IPS-18a (cell line): ENCODE results near the gene COL4A2.

Experiments
- H3K27ac ChIP-seq: one replicate; pipeline ENCODE4 v1.5.1; 2013; ENCODE audit warnings: low read length
- H3K27me3 ChIP-seq: one replicate; pipeline ENCODE4 v1.6.1; 2013; ENCODE audit warnings: mild to moderate bottlenecking, low read length; ENCODE audit not compliant: control insufficient read depth, insufficient read depth
- H3K36me3 ChIP-seq: one replicate; pipeline ENCODE4 v1.6.1; 2013; ENCODE audit warnings: low read depth, low read length; ENCODE audit not compliant: control insufficient read depth
- H3K4me1 ChIP-seq: one replicate; pipeline ENCODE4 v1.6.1; 2013; ENCODE audit warnings: low read depth, low read length; ENCODE audit not compliant: control insufficient read depth
- H3K4me3 ChIP-seq: one replicate; pipeline ENCODE4 v1.5.1; 2013; ENCODE audit warnings: low read length
- H3K9ac ChIP-seq: one replicate; pipeline ENCODE4 v1.6.1; 2013; ENCODE audit warnings: mild to moderate bottlenecking, low read length, moderate library complexity
- H3K9me3 ChIP-seq: one replicate; pipeline ENCODE4 v1.6.1; 2013; ENCODE audit warnings: low read depth, low read length; ENCODE audit not compliant: control insufficient read depth

The COL4A2 gene

DNA sequence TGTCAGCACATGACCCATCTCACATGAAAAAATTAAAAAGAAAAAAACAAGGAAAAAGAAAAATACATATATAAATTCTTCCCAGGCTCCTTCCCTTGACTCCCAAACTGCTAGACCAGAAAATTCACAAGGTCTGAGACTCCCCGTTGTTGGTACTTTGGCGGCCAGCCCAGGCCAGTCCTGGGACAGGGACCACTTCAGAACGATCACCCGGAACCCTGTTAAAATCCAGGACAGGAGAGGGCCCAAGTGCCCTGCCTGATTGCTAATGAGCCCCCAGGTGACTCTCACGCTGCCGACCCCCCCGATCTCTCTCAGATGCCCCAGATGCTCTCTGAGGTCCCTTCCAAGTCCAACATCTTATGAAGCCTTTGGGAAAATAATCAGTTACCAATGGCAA lies 107.2 kb downstream of the COL4A2 start:
- H3K4me1 ChIP-seq = no peaks in the 10 kb centered on the region

DNA sequence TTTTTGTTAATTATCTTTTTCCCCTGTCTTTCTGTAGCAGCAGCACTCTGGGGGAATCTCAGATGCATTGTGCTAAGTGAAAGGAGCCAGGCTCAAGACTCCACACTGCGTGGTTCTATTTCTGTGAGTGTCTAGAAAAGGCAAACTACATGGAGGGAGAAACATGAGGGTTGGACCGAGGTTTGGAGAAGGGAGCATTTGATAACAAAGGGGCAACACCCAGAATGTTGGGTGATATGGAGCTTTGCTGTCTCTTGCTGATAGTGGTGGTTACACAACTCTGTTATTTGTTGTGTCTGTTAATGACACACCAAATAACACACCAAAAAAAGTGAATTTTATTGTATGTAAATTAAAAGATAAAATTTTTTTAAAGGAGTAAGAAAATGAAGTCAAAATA lies 107.8 kb downstream of the COL4A2 start:
- H3K4me1 ChIP-seq = no peaks in the 10 kb centered on the region
- H3K36me3 ChIP-seq = no peaks in the 10 kb centered on the region
- H3K9me3 ChIP-seq = no peaks in the 10 kb centered on the region
- H3K27me3 ChIP-seq = no peaks in the 10 kb centered on the region
- no peak overlapping the region for H3K4me3 ChIP-seq
- no peak overlapping the region for H3K9ac ChIP-seq
- H3K27ac ChIP-seq = no peak overlapping the region

More for the DNA sequence above, 107.2 kb downstream of the COL4A2 start:
- Histone ChIP-seq H3K9ac (no peak overlapping the region), H3K36me3 (no peaks in the 10 kb centered on the region), H3K27ac (no peak overlapping the region), H3K9me3 (no peaks in the 10 kb centered on the region), H3K27me3 (no peaks in the 10 kb centered on the region), H3K4me3 (no peak overlapping the region)

DNA sequence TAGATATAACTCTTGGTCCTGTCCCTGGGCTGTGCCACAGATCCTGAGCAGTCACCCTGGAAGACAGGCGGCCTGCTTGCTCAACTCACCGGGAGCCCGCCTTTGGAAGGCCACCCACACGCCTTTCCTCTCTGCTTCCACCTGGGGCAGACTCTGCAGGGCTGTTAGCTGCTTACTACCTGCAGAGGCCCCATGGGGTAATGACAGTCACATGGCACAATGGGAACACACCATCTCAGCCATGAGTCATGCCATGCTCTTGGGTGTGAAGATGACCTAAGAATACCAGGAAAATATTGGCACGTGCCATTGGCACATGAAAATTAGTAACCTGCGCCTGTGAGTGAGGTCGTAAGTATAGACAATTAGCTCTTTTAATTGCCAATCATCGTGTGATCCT lies 108.6 kb downstream of the COL4A2 start:
- Histone ChIP-seq H3K36me3 (no peaks in the 10 kb centered on the region), H3K9ac (no peak overlapping the region), H3K27ac (no peak overlapping the region), H3K4me3 (no peak overlapping the region), H3K9me3 (no peaks in the 10 kb centered on the region), H3K4me1 (no peaks in the 10 kb centered on the region), H3K27me3 (no peaks in the 10 kb centered on the region)

DNA sequence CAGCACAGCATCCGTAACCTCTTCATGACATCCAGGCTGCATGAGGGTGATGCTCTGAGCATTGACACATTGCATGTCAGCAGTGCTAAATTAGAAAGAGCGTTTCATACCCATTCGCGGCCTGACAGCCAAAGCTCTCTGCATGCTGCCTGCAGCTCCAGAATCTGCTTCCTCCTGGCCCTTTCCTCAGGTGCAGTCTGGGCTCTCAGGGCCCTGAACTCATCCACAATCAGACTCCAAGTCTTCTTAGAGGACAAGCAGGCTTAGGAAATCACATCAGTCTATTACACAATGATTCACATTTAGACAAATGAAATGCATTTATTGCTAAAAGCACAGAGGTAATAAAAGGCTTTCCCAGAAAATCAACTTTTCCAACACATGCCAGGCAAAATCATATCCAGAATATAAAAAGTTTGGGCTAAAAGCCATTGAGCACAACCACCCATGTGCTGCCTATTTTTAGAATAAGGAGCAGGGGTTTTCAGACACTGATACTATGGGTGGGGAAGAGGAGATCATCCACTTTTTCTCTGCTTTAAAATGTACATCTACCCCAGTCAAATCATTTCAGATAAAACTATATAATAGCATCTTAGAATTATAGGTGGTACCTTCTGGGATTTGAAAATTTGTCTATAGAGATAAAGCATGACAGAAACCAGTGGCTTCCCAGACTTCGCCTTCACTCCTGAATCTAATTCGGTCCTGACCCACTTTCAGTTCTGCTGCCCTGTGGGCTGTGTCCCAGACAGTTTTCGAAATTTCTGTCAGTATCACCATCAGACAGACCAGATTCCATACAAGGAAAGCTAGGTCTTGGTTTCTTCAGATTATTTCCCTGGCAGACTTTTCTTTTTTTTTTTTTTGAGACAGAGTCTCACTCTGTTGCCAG lies 109.3 kb downstream of the COL4A2 start:
- no peaks in the 10 kb centered on the region for H3K4me1 ChIP-seq
- H3K9me3 ChIP-seq = no peaks in the 10 kb centered on the region
- no peaks in the 10 kb centered on the region for H3K36me3 ChIP-seq
- H3K27me3 ChIP-seq = no peaks in the 10 kb centered on the region
- H3K4me3 ChIP-seq = no peak overlapping the region
- no peak overlapping the region for H3K27ac ChIP-seq
- no peak overlapping the region for H3K9ac ChIP-seq

DNA sequence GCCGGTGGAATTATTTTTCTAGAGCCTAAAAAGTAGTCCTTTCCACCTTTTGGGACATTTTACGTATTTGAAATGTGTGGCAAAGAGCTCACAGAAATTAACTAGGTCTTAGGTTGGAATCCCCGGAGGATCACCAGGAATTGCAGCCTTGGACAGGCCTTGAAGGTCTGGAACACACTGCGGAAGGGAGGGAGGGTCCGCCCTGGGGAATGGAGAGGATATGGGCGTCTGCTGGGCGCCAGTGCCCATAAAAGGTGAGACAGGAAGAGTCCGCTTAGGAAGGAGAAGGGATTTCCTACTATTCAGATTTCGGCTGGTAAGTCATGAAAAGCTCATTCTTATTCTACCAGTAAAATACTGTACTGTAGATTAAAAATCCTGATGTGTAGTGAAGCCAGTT lies 111.9 kb downstream of the COL4A2 start:
- Histone ChIP-seq H3K4me3 (no peak overlapping the region), H3K9me3 (no peaks in the 10 kb centered on the region), H3K36me3 (no peaks in the 10 kb centered on the region), H3K27ac (no peak overlapping the region), H3K9ac (no peak overlapping the region), H3K4me1 (no peaks in the 10 kb centered on the region), H3K27me3 (no peaks in the 10 kb centered on the region)

DNA sequence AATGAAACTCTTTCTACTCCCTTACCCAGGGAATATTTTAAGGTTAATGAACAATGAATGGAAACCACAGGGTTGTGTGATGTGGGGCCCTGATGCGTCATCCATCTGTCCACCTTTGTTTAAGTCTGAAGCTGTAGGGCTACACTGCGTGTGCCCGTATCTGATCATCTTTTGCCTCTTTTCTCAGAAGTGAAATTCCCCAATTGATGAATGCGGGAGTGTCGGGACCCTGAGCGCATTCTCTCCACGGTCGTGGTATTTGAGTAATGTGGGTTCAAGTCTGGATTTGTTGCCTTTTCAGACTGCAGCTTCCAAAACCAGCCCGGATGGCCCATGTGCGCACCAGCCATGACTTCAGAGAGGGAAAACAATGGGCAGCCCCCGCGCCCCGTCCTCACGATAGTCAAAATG lies 112.3 kb downstream of the COL4A2 start:
- Histone ChIP-seq H3K9me3 (no peaks in the 10 kb centered on the region), H3K27me3 (no peaks in the 10 kb centered on the region), H3K4me3 (no peak overlapping the region), H3K36me3 (no peaks in the 10 kb centered on the region), H3K27ac (no peak overlapping the region), H3K4me1 (no peaks in the 10 kb centered on the region), H3K9ac (no peak overlapping the region)

DNA sequence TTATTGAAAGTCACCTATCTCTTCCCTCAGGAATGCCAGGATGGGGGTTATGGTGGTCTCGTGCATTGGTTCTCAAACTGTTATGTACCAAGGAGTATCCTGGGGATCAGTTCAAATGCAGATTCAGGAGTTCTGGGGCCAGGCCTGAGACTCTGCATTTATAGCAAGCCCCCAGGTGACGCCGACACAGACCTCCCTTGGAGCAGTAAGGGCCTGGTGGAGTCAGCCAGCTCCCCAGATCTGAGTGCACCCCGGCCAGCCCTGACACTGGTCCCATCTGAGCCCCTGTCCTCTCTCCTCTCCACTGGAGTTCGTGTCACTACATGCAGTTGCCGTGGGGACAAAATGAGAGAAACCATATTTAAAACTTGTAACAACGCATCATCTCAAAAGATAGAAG lies 112.9 kb downstream of the COL4A2 start:
- H3K4me3 ChIP-seq = no peak overlapping the region
- H3K4me1 ChIP-seq = no peaks in the 10 kb centered on the region
- no peaks in the 10 kb centered on the region for H3K9me3 ChIP-seq
- no peaks in the 10 kb centered on the region for H3K27me3 ChIP-seq
- no peak overlapping the region for H3K9ac ChIP-seq
- H3K27ac ChIP-seq = no peak overlapping the region
- no peaks in the 10 kb centered on the region for H3K36me3 ChIP-seq

DNA sequence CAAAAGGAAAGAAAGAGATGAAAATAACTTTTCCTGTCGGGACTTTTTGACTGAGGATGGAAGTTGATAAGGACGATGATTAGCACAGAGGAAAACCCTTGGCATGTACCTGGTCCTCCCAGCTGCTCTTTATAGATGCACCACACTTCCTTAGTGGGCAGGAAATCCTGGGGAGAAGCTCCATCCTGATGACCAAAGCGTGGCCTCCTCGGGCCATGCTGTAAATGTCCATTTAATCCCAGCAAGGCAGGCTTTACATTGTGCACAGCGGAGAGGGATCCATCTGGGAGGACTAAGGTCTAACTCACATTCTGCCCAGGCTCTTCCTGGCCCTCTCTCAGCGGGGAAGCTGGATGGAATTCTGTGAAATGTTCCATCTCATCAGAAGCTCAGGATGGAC lies 113.5 kb downstream of the COL4A2 start:
- no peak overlapping the region for H3K4me3 ChIP-seq
- no peaks in the 10 kb centered on the region for H3K9me3 ChIP-seq
- no peaks in the 10 kb centered on the region for H3K27me3 ChIP-seq
- H3K36me3 ChIP-seq = peaks cover 3% of the 10 kb centered on the region
- no peak overlapping the region for H3K9ac ChIP-seq
- no peaks in the 10 kb centered on the region for H3K4me1 ChIP-seq
- H3K27ac ChIP-seq = no peak overlapping the region

DNA sequence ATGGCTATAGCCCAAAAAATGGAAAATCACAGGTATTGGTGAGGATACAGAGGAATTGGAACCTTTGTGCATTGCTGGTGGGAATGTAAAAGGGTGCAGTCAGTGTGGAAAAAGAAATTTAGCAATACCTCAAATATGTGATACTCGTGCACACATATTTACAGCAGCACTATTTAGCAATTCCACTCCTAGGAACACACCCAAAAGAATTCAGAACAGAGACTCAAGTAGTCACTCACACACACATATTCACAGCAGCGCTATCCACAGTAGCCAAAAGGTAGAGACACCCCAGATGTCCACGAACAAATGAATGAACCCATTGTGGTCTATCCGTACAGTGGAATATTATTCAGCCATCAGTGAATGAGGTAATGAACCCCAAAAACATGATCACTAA lies 114.0 kb downstream of the COL4A2 start:
- H3K27me3 ChIP-seq = no peaks in the 10 kb centered on the region
- no peaks in the 10 kb centered on the region for H3K4me1 ChIP-seq
- H3K9me3 ChIP-seq = no peaks in the 10 kb centered on the region
- H3K36me3 ChIP-seq = peaks cover 8% of the 10 kb centered on the region
- no peak overlapping the region for H3K4me3 ChIP-seq
- no peak overlapping the region for H3K27ac ChIP-seq
- H3K9ac ChIP-seq = no peak overlapping the region

DNA sequence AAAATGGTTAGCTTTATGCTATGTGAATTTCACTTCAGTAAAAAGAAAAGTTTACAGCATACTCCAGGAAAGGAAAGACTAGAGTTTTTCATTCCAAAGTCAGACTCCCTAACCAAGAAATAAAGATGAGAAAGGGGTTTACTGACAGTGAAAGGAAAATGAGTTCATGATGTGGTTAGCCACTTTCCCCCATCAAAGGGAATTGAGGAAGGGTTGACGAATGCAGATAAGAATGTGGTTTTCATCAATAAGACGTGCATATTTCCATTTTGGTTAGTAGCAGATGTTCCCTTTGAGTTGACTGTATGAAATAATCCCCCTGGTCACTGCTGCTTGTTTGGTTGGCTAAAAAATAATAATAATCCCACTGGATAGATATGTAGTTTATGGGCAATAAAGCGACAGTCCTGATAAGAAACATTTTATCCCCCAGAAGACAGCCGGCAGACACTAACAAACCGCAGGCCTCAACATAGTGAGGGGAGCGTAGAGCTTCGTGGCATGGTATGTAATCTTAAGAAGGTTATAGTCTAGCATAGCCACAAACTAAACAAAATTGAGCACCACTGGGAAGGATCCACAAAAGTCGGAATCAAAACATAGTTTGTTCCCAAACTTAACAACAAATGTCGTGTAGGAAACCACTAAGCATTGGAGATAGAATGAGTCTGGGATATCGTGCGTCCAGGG lies 114.8 kb downstream of the COL4A2 start:
- H3K27ac ChIP-seq = no peak overlapping the region

DNA sequence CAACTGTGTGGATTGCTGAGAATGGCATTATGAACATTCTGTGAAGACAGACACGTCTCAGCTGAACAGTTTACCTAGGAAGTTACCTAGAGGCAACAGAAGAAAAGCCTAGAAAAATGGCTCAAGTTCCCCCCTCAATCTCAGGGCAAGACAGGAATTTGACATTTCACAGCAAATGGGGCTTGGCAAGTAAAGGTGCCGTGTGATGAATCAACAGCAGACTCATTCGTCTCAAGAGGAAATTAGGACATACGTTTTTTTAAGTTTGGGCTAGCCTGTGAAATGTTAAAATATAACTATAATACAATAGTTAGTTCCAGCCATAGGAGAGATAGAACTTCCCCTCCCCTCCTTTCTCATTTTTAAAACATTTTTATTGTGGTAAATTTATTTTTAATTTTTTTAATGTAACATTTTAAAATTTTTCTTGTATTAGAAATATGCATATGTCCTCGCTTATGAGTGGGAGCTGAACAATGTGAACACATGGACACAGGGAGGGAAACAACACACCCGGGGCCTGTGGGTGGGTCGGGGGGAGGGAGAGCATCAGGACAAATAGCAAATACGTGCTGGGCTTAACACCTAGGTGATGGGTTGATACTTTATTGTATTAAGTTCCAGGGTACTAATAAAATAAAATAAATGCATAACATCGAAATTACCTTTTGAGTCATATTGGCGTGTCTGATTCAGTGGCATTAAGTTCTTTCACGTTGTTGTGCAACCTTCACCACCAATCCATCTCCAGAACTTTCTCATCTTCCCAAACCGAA lies 116.0 kb downstream of the COL4A2 start:
- H3K4me3 ChIP-seq = no peak overlapping the region
- no peaks in the 10 kb centered on the region for H3K4me1 ChIP-seq
- H3K9me3 ChIP-seq = no peaks in the 10 kb centered on the region
- no peaks in the 10 kb centered on the region for H3K27me3 ChIP-seq
- no peak overlapping the region for H3K9ac ChIP-seq
- peaks cover 8% of the 10 kb centered on the region for H3K36me3 ChIP-seq
- H3K27ac ChIP-seq = no peak overlapping the region

More for the DNA sequence above, 114.8 kb downstream of the COL4A2 start:
- no peaks in the 10 kb centered on the region for H3K9me3 ChIP-seq
- H3K4me1 ChIP-seq = no peaks in the 10 kb centered on the region
- no peak overlapping the region for H3K9ac ChIP-seq
- H3K27me3 ChIP-seq = no peaks in the 10 kb centered on the region
- H3K4me3 ChIP-seq = no peak overlapping the region
- H3K36me3 ChIP-seq = peaks cover 8% of the 10 kb centered on the region
